ENCODE measurements around the gene SEPTIN5. TPM values are rescaled to one million over a fixed set of nuclear protein-coding genes. Genes with fewer than 3 reads are reported as not detected.

SEPTIN5 gene
- total and polyA plus RNA-seq, 12 donors, result 3.7 to 73.4 (median 14.9) TPM

DNA sequence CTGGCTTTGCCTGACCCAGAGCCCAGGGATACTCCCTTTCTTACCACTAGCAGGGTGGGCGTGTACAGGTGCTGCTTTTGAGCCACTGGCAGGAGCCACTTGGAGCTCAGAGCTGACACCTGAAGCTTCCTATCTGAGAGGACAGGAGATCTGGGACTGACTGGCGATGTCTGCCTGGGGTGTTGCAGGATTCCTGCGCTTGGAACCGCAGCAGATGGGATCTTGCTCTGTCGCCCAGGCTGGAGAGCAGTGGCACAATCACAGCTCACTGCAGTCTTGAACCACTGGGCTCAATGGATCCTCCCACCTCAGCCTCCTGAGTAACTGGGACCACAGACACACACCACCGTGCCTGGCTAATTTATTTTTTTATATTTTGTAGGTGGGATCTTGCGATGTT lies 26.8 kb downstream of the SEPTIN5 start:
- no peaks in the 10 kb centered on the region for H3K9me3 ChIP-seq (replicated peaks in 1 of 3)
- intact Hi-C loops (cut with DNase I), result no loop called here
- no peaks in the 10 kb centered on the region for H3K4me1 ChIP-seq (replicated peaks in 1 of 2)
- no peak for DNase-seq
- no peak overlapping the region for H3K4me3 ChIP-seq
- H3K27ac ChIP-seq, result no peak overlapping the region
- 90 to 97% (median 93%) methylated on average over 2 to 7 of the region's 7 CpGs for WGBS, 4 donors
- no peak for TF ChIP-seq POLR2A (IDR thresholded peaks at IDR 0.05)
- TF ChIP-seq, protein P1, sequence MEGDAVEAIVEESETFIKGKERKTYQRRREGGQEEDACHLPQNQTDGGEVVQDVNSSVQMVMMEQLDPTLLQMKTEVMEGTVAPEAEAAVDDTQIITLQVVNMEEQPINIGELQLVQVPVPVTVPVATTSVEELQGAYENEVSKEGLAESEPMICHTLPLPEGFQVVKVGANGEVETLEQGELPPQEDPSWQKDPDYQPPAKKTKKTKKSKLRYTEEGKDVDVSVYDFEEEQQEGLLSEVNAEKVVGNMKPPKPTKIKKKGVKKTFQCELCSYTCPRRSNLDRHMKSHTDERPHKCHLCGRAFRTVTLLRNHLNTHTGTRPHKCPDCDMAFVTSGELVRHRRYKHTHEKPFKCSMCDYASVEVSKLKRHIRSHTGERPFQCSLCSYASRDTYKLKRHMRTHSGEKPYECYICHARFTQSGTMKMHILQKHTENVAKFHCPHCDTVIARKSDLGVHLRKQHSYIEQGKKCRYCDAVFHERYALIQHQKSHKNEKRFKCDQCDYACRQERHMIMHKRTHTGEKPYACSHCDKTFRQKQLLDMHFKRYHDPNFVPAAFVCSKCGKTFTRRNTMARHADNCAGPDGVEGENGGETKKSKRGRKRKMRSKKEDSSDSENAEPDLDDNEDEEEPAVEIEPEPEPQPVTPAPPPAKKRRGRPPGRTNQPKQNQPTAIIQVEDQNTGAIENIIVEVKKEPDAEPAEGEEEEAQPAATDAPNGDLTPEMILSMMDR (IDR thresholded peaks at IDR 0.05), result no peak
- no peaks in the 10 kb centered on the region for H3K36me3 ChIP-seq (replicated peaks in 1 of 2)
- no peaks in the 10 kb centered on the region for H3K27me3 ChIP-seq

DNA sequence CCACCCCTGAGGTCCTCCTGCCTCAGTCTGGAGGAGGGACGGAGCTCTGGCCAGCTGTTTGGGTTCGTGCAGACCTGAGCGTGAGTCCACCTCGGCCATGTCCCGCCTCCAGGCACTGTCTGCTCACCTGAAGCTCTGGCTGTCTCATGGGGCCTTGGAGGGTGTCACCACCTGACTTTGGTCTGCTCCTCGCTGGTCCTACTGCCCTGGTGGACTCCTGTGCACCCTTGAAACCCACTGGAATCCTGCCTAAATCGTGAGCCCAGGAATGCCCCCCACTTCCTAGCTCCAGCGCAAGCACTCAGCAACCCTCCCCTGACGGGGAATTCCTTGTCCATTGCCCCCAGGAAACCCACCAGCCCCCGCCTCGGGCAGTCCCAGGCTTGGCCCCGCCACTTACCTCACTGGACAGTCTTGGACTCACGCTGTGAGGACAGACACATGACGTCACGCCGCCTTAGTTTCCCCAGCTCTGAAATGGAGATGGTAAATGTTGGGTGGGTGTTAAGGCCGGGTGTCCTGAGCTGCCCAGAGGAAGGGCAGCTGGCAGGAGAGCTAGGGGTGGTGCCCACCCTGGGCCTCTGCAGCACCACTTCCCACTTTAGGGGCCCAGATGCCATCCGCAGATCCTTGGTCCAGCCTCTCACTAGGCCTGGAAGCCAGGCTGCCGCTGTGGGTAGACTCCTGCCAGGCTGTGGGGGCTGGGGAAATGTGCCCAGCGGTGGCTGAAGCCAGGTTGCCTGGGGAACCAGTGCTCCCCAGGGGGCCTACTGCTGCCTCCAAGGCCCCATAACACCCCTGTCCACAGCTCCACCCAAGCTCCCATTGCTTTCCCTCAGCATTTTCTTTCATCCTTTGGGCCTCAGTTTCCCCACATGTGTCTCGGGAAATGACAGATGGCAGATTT lies 28.1 kb downstream of the SEPTIN5 start:
- H3K27ac ChIP-seq, result no peak overlapping the region
- no peaks in the 10 kb centered on the region for H3K9me3 ChIP-seq (replicated peaks in 1 of 3)
- intact Hi-C loops (cut with DNase I), result no loop called here
- no peak for DNase-seq
- no peaks in the 10 kb centered on the region for H3K36me3 ChIP-seq (replicated peaks in 1 of 2)
- H3K4me3 ChIP-seq, result no peak overlapping the region
- no peaks in the 10 kb centered on the region for H3K27me3 ChIP-seq
- WGBS, 4 donors, result 89 to 91% (median 90%) methylated on average over 17 to 21 of the region's 21 CpGs
- H3K4me1 ChIP-seq (replicated peaks in 1 of 2), result no peaks in the 10 kb centered on the region
- TF ChIP-seq POLR2A (IDR thresholded peaks at IDR 0.05), result no peak
- TF ChIP-seq, protein P1 (IDR thresholded peaks at IDR 0.05), result no peak

DNA sequence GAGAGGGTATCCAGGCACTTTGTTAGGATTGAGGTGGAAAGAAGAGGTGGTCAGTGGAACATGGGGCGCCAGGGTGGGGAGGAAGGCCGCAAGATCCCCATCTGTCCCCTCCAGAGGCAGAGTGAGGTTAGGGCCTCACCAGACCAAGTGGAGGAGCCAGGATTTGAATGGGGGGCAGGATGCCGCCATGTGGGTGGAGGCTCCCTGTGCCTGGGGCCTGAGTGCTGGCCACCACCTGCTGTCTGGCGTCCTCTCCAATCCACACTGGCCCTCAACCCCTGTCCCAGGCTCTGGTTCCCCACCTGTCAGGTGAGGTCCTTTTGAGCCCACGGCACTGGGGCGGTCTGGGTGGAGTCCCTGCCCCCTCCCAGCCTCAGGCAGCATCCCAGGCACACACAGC lies 28.8 kb downstream of the SEPTIN5 start:
- Histone ChIP-seq H3K27me3 (no peaks in the 10 kb centered on the region), H3K27ac (no peak overlapping the region), H3K4me3 (no peak overlapping the region), H3K9me3 (replicated peaks in 1 of 3) (no peaks in the 10 kb centered on the region), H3K36me3 (replicated peaks in 1 of 2) (no peaks in the 10 kb centered on the region), H3K4me1 (replicated peaks in 1 of 2) (no peaks in the 10 kb centered on the region)
- 82 to 96% (median 92%) methylated on average over 3 to 6 of the region's 6 CpGs for WGBS, 4 donors
- intact Hi-C loops (cut with DNase I), result no loop called here
- no peak for TF ChIP-seq POLR2A (IDR thresholded peaks at IDR 0.05)
- TF ChIP-seq, protein P1 (IDR thresholded peaks at IDR 0.05), result no peak
- no peak for DNase-seq

DNA sequence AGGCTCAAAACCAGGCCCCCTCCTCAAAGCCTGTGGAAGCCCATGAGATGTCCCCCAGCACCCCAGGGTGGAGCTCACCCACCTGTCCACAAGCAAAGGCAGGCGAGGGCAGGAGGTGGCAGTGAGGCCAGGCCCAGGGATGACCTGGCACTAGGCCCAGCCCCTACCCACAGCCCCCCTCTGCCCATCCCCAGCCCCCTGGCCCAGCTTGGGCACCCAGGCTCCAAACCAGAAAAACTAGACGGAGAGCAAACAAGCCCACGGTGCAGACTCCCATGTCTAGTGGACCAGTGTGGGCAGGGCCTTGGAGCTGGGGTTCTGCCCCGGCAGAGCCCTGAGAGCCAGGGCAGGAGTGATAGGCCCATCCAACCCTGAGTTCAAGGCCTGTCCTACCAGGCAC lies 29.3 kb downstream of the SEPTIN5 start:
- Histone ChIP-seq H3K27ac (no peak overlapping the region), H3K36me3 (replicated peaks in 1 of 2) (no peaks in the 10 kb centered on the region), H3K27me3 (no peaks in the 10 kb centered on the region), H3K4me3 (no peak overlapping the region), H3K4me1 (replicated peaks in 1 of 2) (no peaks in the 10 kb centered on the region), H3K9me3 (replicated peaks in 1 of 3) (no peaks in the 10 kb centered on the region)
- 68 to 96% (median 87%) methylated on average over 1 to 4 of the region's 4 CpGs for WGBS, 4 donors
- no peak for DNase-seq
- TF ChIP-seq, protein P1 (IDR thresholded peaks at IDR 0.05), result no peak
- TF ChIP-seq POLR2A (IDR thresholded peaks at IDR 0.05), result no peak
- intact Hi-C loops (cut with DNase I), result no loop called here
